Colonic mucosa (tissue), 4 donors: ENCODE results near the gene DTNBP1. TPM values are rescaled to one million over a fixed set of nuclear protein-coding genes. Genes with fewer than 3 reads are reported as not detected.

Experiments used
- DNase-seq: peaks from one replicate; pipeline ENCODE4 v3.0.0-alpha.2; 2020
- H3K27ac ChIP-seq: fragments of 200-600 bp; one replicate; pipeline ENCODE4 v1.8.0; 2021
- H3K27me3 ChIP-seq: fragments of 200-600 bp; one replicate; pipeline ENCODE4 v1.8.0; 2021
- H3K36me3 ChIP-seq: fragments of 200-600 bp; one replicate; pipeline ENCODE4 v1.8.0; 2021
- H3K4me1 ChIP-seq: fragments of 200-600 bp; one replicate; pipeline ENCODE4 v1.8.0; 2021; ENCODE audit warnings: mild to moderate bottlenecking
- H3K4me3 ChIP-seq: fragments of 200-600 bp; one replicate; pipeline ENCODE4 v1.8.0; 2021
- H3K9ac ChIP-seq, 2 donors: one replicate each; pipeline ENCODE4 v1.7.0; 2013; ENCODE audit warnings: control low read depth in 2 of 2, low read depth in 2 of 2, low read length in 2 of 2
- H3K9me3 ChIP-seq: fragments of 200-600 bp; one replicate; pipeline ENCODE4 v1.8.0; 2021
- CTCF ChIP-seq: fragments of 200-600 bp; IDR thresholded peaks from one replicate; pipeline ENCODE4 v1.8.0; 2022; ENCODE audit warnings: antibody characterized with exemption, mild to moderate bottlenecking
- intact Hi-C: fragments of 100-400 bp; cut with DNase I; formaldehyde crosslinking; loops from one replicate; pipeline ENCODE4 v1.14.1; 2022
- total RNA-seq, 2 donors: library from RNA; stranded (reverse); fragmentation: NEBNext Ultra II Directional in 1 of 2; extraction: Animal tissue kit (Norgen Biotek cat#: 25700) in 1 of 2; gene quantifications; one replicate each; pipeline ENCODE4 v1.2.1, GENCODE V29; 2021
- donor health status: healthy.
- donor health status: DM: no; HTN: no; CAD: no.
- donor health status: DM: no; HTN: no; CAD: no.

The DTNBP1 gene
- total RNA-seq, 2 donors from 2014 or later = 17.4 to 22.0 TPM

- Histone ChIP-seq H3K9ac (no peak overlapping the region), H3K9me3 (no peaks in the 10 kb centered on the region), H3K36me3 (no peaks in the 10 kb centered on the region), H3K4me3 (no peak overlapping the region), H3K27me3 (no peaks in the 10 kb centered on the region), H3K4me1 (no peaks in the 10 kb centered on the region), H3K27ac (no peak overlapping the region)
- intact Hi-C loops = no loop called here
- no peak for TF ChIP-seq CTCF
- no peak for DNase-seq
Measured at GRCh38 chr6:15508931-15509330, 153.9 kb downstream of the DTNBP1 start.

- DNase-seq = no peak
- H3K4me1 ChIP-seq = no peaks in the 10 kb centered on the region
- no peaks in the 10 kb centered on the region for H3K9me3 ChIP-seq
- no peaks in the 10 kb centered on the region for H3K27me3 ChIP-seq
- no peak overlapping the region for H3K27ac ChIP-seq
- no peak for TF ChIP-seq CTCF
- no peaks in the 10 kb centered on the region for H3K36me3 ChIP-seq
- intact Hi-C loops = no loop called here
- H3K9ac ChIP-seq = no peak overlapping the region
- H3K4me3 ChIP-seq = no peak overlapping the region
Measured at GRCh38 chr6:15508441-15508871, 154.4 kb downstream of the DTNBP1 start.

GRCh38 chr6:15507746-15508145 is 155.1 kb downstream of the DTNBP1 start:
- H3K27me3 ChIP-seq = no peaks in the 10 kb centered on the region
- H3K9ac ChIP-seq = no peak overlapping the region
- H3K27ac ChIP-seq = no peak overlapping the region
- H3K9me3 ChIP-seq = no peaks in the 10 kb centered on the region
- intact Hi-C loops = no loop called here
- DNase-seq = no peak
- no peaks in the 10 kb centered on the region for H3K36me3 ChIP-seq
- H3K4me3 ChIP-seq = no peak overlapping the region
- H3K4me1 ChIP-seq = no peaks in the 10 kb centered on the region
- TF ChIP-seq CTCF = no peak

GRCh38 chr6:15507221-15507620 is 155.6 kb downstream of the DTNBP1 start:
- H3K4me1 ChIP-seq = no peaks in the 10 kb centered on the region
- H3K9me3 ChIP-seq = no peaks in the 10 kb centered on the region
- TF ChIP-seq CTCF = no peak
- no peaks in the 10 kb centered on the region for H3K36me3 ChIP-seq
- intact Hi-C loops = no loop called here
- H3K27me3 ChIP-seq = no peaks in the 10 kb centered on the region
- no peak overlapping the region for H3K4me3 ChIP-seq
- H3K27ac ChIP-seq = no peak overlapping the region
- no peak overlapping the region for H3K9ac ChIP-seq
- no peak for DNase-seq

- Histone ChIP-seq H3K27me3 (no peaks in the 10 kb centered on the region), H3K27ac (no peak overlapping the region), H3K36me3 (no peaks in the 10 kb centered on the region), H3K4me3 (no peak overlapping the region), H3K9me3 (no peaks in the 10 kb centered on the region), H3K9ac (no peak overlapping the region), H3K4me1 (no peaks in the 10 kb centered on the region)
- DNase-seq = no peak
- TF ChIP-seq CTCF = no peak
- intact Hi-C loops = no loop called here
Measured at GRCh38 chr6:15506066-15506465, 156.8 kb downstream of the DTNBP1 start.

GRCh38 chr6:15505463-15505918 is 157.3 kb downstream of the DTNBP1 start:
- H3K27ac ChIP-seq = no peak overlapping the region
- no peaks in the 10 kb centered on the region for H3K27me3 ChIP-seq
- H3K9me3 ChIP-seq = no peaks in the 10 kb centered on the region
- no peak for DNase-seq
- no peak for TF ChIP-seq CTCF
- H3K9ac ChIP-seq = no peak overlapping the region
- no peaks in the 10 kb centered on the region for H3K4me1 ChIP-seq
- no peaks in the 10 kb centered on the region for H3K36me3 ChIP-seq
- intact Hi-C loops = no loop called here
- no peak overlapping the region for H3K4me3 ChIP-seq
